ENCODE results near the gene RNASE13. TPM values are rescaled to one million over a fixed set of nuclear protein-coding genes. Genes with fewer than 3 reads are reported as not detected.

Gene RNASE13
- total RNA-seq, 1 experiment from 2014 or later, result not detected

GRCh38 chr14:21070610-21071224 is 36.1 kb upstream of the RNASE13 start:
- H3K9me3 Mint-ChIP-seq, result no peaks in the 10 kb centered on the region
- peak overlapping the region; percentile 89 for H3K4me3 Mint-ChIP-seq
- peak; percentile 73 for DNase-seq (ENCODE audit: low spot score)
- peaks cover 4% of the 10 kb centered on the region; the same call in 1 of the 2 replicates for H3K27me3 Mint-ChIP-seq (ENCODE audit: low read depth)
- peaks cover 21% of the 10 kb centered on the region for H3K36me3 Mint-ChIP-seq
- CTCF ChIA-PET, result interaction anchor here (0.5 to 4.6 kb wide), 25 partner anchors 9 to 649 kb away, joined by 3 to 165 read pairs (median 12); partner anchors contain the start of genes SLC39A2, TMEM253 and ZNF219
- POLR2A ChIA-PET, result interaction anchor here (0.5 to 3.0 kb wide), 17 partner anchors 11 to 728 kb away, joined by 3 to 74 read pairs (median 7); partner anchors contain the start of genes PARP2 and TMEM253
- H3K4me1 Mint-ChIP-seq, result peaks cover 33% of the 10 kb centered on the region
- ATAC-seq, result peak; percentile 34
- H3K27ac Mint-ChIP-seq, result peak overlapping the region; percentile 80
- peak; percentile 69; the same call in 1 of the 2 replicates for TF ChIP-seq FOXK1 (CRISPR knock-in tag; IDR thresholded peaks at IDR 0.05)
- TF ChIP-seq TP53 (CRISPR knock-in tag; IDR thresholded peaks at IDR 0.05), result no peak
- TF ChIP-seq MXD4 (CRISPR knock-in tag; IDR thresholded peaks at IDR 0.05; ENCODE audit: borderline replicate concordance), result no peak
- no peak for TF ChIP-seq KAT7 (CRISPR knock-in tag; IDR thresholded peaks at IDR 0.05; ENCODE audit: borderline replicate concordance)
- no peak for TF ChIP-seq ERG (CRISPR knock-in tag; IDR thresholded peaks at IDR 0.05)
- TF ChIP-seq, protein P1, sequence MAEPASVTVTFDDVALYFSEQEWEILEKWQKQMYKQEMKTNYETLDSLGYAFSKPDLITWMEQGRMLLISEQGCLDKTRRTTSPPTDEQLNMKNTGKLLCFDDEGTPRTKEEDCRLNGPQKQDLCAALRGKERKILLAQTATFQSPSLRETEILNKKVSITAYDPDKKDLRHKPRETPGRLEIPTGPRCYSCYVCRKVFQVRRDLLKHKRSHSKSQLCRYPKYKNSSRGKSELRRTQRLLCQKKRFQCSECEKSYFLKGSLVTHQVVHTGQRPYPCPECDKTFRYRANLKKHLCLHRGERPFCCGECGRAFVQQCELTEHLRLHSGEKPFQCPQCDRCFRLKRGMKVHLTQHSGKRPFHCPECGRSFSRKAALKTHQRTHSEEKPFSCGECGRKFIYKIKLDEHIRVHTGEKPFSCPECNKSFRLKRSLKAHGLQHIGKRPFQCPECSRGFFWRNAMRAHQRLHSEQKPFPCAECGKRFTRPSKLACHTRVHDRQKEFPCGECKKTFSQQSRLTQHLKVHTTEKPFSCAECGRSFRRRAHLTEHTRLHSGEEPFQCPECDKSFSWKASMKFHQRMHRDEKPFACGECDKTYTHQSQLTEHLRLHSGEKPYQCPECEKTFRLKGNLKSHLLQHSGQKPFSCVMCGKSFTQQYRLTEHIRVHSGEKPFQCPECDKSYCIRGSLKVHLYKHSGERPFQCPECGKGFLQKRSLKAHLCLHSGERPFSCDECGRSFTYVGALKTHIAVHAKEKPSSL (CRISPR knock-in tag; conservative IDR thresholded peaks at IDR 0.05), result no peak
- TF ChIP-seq RELA (CRISPR knock-in tag; IDR thresholded peaks at IDR 0.05; ENCODE audit: borderline replicate concordance), result no peak
- no peak for TF ChIP-seq HMGA2 (CRISPR knock-in tag; IDR thresholded peaks at IDR 0.05)
- TF ChIP-seq ZNF232 (CRISPR knock-in tag; IDR thresholded peaks at IDR 0.05), result no peak
- no peak for TF ChIP-seq NFATC4 (CRISPR knock-in tag; IDR thresholded peaks at IDR 0.05)
- TF ChIP-seq E2F4 (CRISPR knock-in tag; IDR thresholded peaks at IDR 0.05; ENCODE audit: borderline replicate concordance, low read depth), result no peak
- TF ChIP-seq ZNF512 (CRISPR knock-in tag; IDR thresholded peaks at IDR 0.05; ENCODE audit: borderline replicate concordance), result no peak
- peak; percentile 23; the same call in 1 of the 2 replicates for TF ChIP-seq USF1 (CRISPR knock-in tag; IDR thresholded peaks at IDR 0.05)
- TF ChIP-seq HMGXB4 (CRISPR knock-in tag; IDR thresholded peaks at IDR 0.05), result peak; percentile 14; the same call in 1 of the 2 replicates
- 0 out of 2 replicates have a peak, but pooled peaks have one; percentile 19 for TF ChIP-seq JUN (CRISPR knock-in tag; IDR thresholded peaks at IDR 0.05)
- TF ChIP-seq, protein P2, sequence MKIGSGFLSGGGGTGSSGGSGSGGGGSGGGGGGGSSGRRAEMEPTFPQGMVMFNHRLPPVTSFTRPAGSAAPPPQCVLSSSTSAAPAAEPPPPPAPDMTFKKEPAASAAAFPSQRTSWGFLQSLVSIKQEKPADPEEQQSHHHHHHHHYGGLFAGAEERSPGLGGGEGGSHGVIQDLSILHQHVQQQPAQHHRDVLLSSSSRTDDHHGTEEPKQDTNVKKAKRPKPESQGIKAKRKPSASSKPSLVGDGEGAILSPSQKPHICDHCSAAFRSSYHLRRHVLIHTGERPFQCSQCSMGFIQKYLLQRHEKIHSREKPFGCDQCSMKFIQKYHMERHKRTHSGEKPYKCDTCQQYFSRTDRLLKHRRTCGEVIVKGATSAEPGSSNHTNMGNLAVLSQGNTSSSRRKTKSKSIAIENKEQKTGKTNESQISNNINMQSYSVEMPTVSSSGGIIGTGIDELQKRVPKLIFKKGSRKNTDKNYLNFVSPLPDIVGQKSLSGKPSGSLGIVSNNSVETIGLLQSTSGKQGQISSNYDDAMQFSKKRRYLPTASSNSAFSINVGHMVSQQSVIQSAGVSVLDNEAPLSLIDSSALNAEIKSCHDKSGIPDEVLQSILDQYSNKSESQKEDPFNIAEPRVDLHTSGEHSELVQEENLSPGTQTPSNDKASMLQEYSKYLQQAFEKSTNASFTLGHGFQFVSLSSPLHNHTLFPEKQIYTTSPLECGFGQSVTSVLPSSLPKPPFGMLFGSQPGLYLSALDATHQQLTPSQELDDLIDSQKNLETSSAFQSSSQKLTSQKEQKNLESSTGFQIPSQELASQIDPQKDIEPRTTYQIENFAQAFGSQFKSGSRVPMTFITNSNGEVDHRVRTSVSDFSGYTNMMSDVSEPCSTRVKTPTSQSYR (CRISPR knock-in tag; IDR thresholded peaks at IDR 0.05), result peak; percentile 58
- no peak for TF ChIP-seq NFE2L1 (CRISPR knock-in tag; IDR thresholded peaks at IDR 0.05)
- TF ChIP-seq, protein P3, sequence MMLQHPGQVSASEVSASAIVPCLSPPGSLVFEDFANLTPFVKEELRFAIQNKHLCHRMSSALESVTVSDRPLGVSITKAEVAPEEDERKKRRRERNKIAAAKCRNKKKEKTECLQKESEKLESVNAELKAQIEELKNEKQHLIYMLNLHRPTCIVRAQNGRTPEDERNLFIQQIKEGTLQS (CRISPR knock-in tag; conservative IDR thresholded peaks at IDR 0.05), result no peak
- TF ChIP-seq SOX15 (CRISPR knock-in tag; IDR thresholded peaks at IDR 0.05), result no peak
- TF ChIP-seq NR3C1 (CRISPR knock-in tag; conservative IDR thresholded peaks at IDR 0.05; ENCODE audit: low read depth), result no peak
- TF ChIP-seq CBFB (CRISPR knock-in tag; IDR thresholded peaks at IDR 0.05; ENCODE audit: low read depth), result no peak
- TF ChIP-seq ZNF219 (CRISPR knock-in tag; IDR thresholded peaks at IDR 0.05; ENCODE audit: borderline replicate concordance), result no peak
- TF ChIP-seq JAZF1 (CRISPR knock-in tag; IDR thresholded peaks at IDR 0.05), result no peak
- TF ChIP-seq CREM (CRISPR knock-in tag; IDR thresholded peaks at IDR 0.05), result no peak
- TF ChIP-seq GABPB1 (CRISPR knock-in tag; IDR thresholded peaks at IDR 0.05), result 0 out of 2 replicates have a peak, but pooled peaks have one; percentile 25
